C4-2B (cell line): ENCODE data around the gene EHBP1.

ENCODE experiments used
- ZFX ChIP-seq: fragments of 450-650 bp; IDR thresholded peaks from 2 replicates; pipeline ENCODE4 v1.6.1; 2017
- TF ChIP-seq, protein P1 (sequence below): fragments of 450-650 bp; conservative IDR thresholded peaks from 2 replicates; pipeline ENCODE4 v1.5.1; 2017; ENCODE audit warnings: mild to moderate bottlenecking

DNA sequence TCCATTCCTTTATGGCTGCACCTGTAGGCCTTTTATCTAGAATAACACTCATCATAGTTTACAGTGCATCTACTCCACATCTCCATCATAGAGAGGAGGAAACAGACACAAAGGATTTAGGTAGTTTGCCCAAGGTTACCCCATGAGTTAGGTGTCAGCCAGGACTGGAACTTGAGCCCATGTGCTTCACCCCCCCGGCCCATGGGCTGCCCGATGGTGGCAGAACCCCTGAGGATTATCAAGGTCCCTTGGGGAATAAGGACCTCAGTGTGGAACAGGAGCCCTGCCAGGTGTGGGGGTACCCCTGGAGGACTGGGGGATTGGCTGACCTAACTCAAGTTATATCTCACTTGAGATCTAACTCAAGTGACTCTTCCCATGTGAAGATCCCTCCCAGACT lies 198.8 kb downstream of the EHBP1 start:
- TF ChIP-seq, protein P1, sequence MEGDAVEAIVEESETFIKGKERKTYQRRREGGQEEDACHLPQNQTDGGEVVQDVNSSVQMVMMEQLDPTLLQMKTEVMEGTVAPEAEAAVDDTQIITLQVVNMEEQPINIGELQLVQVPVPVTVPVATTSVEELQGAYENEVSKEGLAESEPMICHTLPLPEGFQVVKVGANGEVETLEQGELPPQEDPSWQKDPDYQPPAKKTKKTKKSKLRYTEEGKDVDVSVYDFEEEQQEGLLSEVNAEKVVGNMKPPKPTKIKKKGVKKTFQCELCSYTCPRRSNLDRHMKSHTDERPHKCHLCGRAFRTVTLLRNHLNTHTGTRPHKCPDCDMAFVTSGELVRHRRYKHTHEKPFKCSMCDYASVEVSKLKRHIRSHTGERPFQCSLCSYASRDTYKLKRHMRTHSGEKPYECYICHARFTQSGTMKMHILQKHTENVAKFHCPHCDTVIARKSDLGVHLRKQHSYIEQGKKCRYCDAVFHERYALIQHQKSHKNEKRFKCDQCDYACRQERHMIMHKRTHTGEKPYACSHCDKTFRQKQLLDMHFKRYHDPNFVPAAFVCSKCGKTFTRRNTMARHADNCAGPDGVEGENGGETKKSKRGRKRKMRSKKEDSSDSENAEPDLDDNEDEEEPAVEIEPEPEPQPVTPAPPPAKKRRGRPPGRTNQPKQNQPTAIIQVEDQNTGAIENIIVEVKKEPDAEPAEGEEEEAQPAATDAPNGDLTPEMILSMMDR, result no peak
- no peak for TF ChIP-seq ZFX
